Testis (tissue), 2 donors: ENCODE data around the gene FKBP7.

Source experiments
- POLR2A ChIP-seq: fragments of 450-650 bp; IDR thresholded peaks from one replicate; pipeline ENCODE4 v1.6.1; 2017; ENCODE audit warnings: antibody characterized with exemption, mild to moderate bottlenecking, moderate library complexity
- TF ChIP-seq, protein P1 (sequence below), 3 experiments: fragments of 450-650 bp in 2 of 3; fragments of 200-600 bp in 1 of 3; sonication (generic) in 1 of 3; IDR thresholded peaks; one replicate each; pipeline ENCODE4 v1.5.1; 2016 to 2019; ENCODE audit warnings: antibody characterized with exemption in 3 of 3, mild to moderate bottlenecking in 2 of 3, moderate library complexity in 1 of 3

DNA sequence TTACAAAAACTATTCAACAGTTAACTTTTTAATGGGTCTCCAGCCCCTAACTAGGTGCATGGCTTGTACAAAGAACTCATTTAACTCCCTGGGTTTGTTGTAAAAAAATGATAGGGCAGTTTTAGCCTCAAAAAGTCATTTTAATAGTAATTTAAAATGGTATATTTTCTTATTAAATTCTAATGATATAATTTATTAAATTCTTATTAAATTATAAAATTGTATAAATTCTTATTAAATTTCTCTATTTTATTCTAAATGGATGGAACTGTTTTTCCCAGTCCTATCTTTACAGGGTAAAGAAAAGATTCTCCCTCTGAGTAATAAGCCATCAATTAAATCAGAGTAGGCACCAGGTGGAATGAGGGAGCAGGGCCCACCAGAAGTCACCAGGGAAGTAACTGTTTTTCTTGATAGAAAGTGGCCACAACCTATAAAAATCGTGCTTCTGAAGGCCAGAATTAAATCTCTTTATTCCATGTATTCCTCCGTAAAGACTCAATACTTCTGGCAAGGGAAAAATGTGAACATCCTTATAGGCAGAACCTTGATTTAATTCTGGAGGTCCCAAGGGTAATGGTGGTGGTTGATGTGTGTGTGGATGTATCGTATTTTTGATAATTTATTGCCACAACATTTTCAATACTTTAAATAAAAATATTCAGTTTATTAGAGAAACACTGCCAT is 814 bp downstream of the FKBP7 start:
- no peak for TF ChIP-seq POLR2A
- TF ChIP-seq, protein P1, sequence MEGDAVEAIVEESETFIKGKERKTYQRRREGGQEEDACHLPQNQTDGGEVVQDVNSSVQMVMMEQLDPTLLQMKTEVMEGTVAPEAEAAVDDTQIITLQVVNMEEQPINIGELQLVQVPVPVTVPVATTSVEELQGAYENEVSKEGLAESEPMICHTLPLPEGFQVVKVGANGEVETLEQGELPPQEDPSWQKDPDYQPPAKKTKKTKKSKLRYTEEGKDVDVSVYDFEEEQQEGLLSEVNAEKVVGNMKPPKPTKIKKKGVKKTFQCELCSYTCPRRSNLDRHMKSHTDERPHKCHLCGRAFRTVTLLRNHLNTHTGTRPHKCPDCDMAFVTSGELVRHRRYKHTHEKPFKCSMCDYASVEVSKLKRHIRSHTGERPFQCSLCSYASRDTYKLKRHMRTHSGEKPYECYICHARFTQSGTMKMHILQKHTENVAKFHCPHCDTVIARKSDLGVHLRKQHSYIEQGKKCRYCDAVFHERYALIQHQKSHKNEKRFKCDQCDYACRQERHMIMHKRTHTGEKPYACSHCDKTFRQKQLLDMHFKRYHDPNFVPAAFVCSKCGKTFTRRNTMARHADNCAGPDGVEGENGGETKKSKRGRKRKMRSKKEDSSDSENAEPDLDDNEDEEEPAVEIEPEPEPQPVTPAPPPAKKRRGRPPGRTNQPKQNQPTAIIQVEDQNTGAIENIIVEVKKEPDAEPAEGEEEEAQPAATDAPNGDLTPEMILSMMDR (IDR thresholded peaks at IDR 0.05): no peak
